Superior temporal gyrus (tissue), 1 donor: ENCODE data around the gene MAP3K20.
"Not testable (repeated sequence)": the region's sequence is repeated elsewhere in the genome, so short reads cannot be mapped to it uniquely, and the experiment has no call there.

Experiments
- DNase-seq: peaks from one replicate; pipeline ENCODE4 v3.0.0-alpha.2; 2016; ENCODE audit errors: extremely low spot score

Gene MAP3K20

GRCh38 chr2:173279527-173279868, 203.9 kb downstream of the MAP3K20 start:
- no peak for DNase-seq

DNA sequence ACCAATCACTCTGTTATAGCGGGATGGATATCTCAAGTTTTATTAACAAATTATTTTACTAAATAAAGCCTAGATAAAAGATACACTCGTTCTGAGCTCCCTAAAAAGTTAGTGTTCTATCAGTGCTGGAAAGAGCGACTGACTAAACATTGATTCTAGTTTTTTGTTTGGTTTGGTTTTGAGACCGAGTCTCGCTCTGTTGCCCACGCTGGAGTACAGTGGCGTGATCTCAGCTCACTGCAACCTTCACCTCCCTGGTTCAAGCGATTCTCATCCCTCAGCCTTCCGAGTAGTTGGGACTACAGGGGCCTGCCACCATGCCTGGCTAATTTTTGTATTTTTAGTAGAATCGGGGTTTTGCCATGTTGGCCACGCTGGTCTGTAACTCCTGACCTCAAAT, 205.2 kb downstream of the MAP3K20 start:
- no peak for DNase-seq

DNA sequence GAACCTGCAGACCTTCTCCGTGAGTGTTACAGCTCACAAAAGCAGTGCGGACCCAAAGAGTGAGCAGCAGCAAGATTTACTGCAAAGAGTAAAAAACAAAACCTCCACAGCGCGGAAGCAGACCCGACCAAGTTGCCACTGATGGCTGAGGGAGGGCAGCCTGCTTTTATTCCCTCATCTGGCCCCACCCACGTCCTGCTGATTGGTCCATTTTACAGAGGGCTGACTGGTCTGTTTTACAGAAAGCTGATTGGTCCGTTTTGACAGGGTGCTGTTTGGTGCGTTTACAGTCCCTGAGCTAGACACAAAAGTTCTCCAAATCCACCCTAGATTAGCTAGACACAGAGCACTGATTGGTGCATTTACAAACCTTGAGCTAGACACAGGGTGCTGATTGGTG, 206.3 kb downstream of the MAP3K20 start:
- not testable (repeated sequence) for DNase-seq

GRCh38 chr2:173282795-173283545, 207.3 kb downstream of the MAP3K20 start:
- DNase-seq: no peak

DNA sequence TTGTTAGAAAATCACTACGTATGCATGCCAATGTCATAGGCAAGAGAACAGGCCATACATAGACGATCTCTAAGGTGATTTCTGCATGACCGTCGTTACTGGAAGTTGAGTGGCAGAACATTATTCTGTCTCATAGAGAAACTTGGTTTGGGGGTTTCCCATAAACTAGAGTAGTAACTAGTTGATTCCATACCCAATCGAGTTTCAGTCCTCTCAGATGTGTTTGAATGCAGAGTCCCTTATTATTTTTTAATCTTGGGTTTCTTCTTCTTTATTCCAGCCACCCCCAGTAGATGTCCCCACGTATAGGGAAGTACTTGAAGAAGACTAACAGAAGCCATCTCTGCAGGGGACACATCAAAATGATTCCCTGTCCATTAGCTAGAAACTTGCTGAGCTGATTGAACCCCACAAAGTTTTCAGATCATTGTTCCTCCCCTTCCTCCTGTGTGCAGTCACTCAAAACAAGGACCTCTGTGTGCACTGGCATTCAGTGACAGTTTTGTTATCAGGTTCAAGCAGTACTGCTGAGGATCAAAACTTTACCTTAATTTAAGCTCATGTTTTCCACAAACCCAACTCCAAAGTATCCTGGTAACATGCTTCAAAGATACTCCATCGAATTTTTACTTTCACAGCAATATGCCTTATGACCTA, 210.6 kb downstream of the MAP3K20 start:
- no peak for DNase-seq

GRCh38 chr2:173287594-173287993, 211.9 kb downstream of the MAP3K20 start:
- no peak for DNase-seq

- no peak for DNase-seq
Measured at GRCh38 chr2:173288561-173288960, 212.9 kb downstream of the MAP3K20 start.

- no peak for DNase-seq
Measured at GRCh38 chr2:173290046-173290445, 214.4 kb downstream of the MAP3K20 start.

DNA sequence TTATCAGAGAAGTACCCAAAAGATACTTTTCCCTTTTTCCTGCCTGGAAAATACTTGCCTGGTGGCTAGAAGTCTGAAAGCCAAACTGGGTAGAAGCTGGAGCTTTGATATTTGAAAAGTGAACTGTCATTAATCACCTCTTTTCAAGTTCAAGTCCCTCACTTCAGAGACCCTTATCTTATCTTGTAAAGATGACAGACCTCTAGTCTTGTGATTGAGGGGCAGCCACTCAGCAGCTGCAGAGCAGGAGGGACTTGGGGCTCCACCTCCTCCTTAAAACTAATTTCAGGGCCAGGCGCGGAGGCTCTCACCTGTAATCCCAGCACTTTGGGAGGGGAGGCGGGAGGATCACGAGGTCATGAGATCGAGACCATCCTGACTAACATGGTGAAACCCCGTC, 214.9 kb downstream of the MAP3K20 start:
- no peak for DNase-seq

GRCh38 chr2:173291412-173291811, 215.8 kb downstream of the MAP3K20 start:
- DNase-seq: no peak

- no peak for DNase-seq
Measured at GRCh38 chr2:173296235-173296634, 220.6 kb downstream of the MAP3K20 start.

GRCh38 chr2:173298536-173299097, 223.0 kb downstream of the MAP3K20 start:
- DNase-seq: no peak

- no peak for DNase-seq
Measured at GRCh38 chr2:173299764-173300163, 224.1 kb downstream of the MAP3K20 start.

GRCh38 chr2:173300458-173300857, 224.8 kb downstream of the MAP3K20 start:
- DNase-seq: no peak

GRCh38 chr2:173301549-173301948, 225.9 kb downstream of the MAP3K20 start:
- DNase-seq: not testable (repeated sequence)

GRCh38 chr2:173305303-173305702, 229.7 kb downstream of the MAP3K20 start:
- no peak for DNase-seq

- DNase-seq: no peak
Measured at GRCh38 chr2:173307293-173307692, 231.6 kb downstream of the MAP3K20 start.

DNA sequence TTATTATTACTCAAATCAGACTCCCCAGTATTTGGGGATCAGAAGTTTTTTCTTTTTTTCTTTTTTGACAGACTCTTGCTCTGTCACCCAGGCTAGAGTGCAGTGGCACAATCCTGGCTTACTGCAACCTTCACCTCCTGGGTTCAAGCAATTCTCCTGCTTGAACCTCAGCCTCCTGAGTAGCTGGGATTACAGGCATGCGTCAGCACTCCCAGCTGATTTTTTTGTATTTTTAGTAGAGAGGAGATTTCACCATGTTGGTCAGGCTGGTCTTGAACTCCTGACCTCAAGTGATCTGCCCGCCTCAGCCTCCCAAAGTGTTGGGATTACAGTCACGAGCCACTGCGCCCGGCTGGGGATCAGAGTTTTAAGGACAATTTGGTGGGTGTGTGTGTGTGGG, 233.7 kb downstream of the MAP3K20 start:
- DNase-seq: not testable (repeated sequence)

GRCh38 chr2:173311844-173312606, 236.4 kb downstream of the MAP3K20 start:
- no peak for DNase-seq
